Hepatocyte (in vitro differentiated cells): ENCODE data around the gene CYP4Z1.

Experiments
- CTCF ChIP-seq: fragments of 200-600 bp; sonication (generic); IDR thresholded peaks from 2 replicates; pipeline ENCODE4 v1.5.1; 2016; ENCODE audit warnings: antibody characterized with exemption, mild to moderate bottlenecking; ENCODE audit not compliant: poor library complexity
- EZH2 ChIP-seq: fragments of 200-600 bp; sonication (generic); IDR thresholded peaks from 2 replicates; pipeline ENCODE4 v1.6.1; 2016; ENCODE audit warnings: antibody characterized with exemption, mild to moderate bottlenecking, borderline replicate concordance

GRCh38 chr1:47021070-47021469, 46.0 kb upstream of the CYP4Z1 start:
- TF ChIP-seq EZH2 (no peak), CTCF (no peak)
